GM12864 (cell line): Measurements from ENCODE around the gene MUL1.

ENCODE experiments used
- DNase-seq: peaks from one replicate; pipeline ENCODE4 v3.0.0-alpha.2; 2011; ENCODE audit warnings: low read depth
- H3K4me3 ChIP-seq: 2 replicates; pipeline ENCODE4 v1.5.1; 2011; ENCODE audit warnings: mild to moderate bottlenecking, low read depth, low read length, control low read depth
- CTCF ChIP-seq: IDR thresholded peaks from 2 replicates; pipeline ENCODE4 v1.5.1; 2011; ENCODE audit warnings: low read depth, mild to moderate bottlenecking, moderate library complexity, low read length, control low read depth, inconsistent platforms; ENCODE audit errors: missing control alignments

Gene MUL1

DNA sequence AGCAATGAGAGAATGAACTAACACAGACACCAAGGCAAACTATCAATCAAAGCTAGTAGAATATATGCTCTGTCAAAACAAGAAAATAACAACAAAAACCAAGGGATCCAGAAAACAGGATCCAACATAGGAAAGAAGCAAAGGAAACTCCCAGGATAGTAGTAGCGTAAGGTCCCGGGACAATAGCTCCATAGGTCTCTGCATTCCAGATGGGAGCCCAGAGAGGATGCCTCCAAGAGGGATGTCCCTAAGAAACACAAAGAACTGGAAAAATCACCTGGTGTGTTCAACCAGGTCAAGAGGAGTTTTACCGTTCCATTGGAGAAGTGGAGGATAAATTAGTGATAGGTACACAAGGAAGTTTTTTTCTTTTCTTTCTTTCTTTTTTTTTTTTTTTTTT is 38.7 kb upstream of the MUL1 start:
- TF ChIP-seq CTCF, result no peak
- no peak for DNase-seq
- no peak overlapping the region for H3K4me3 ChIP-seq

DNA sequence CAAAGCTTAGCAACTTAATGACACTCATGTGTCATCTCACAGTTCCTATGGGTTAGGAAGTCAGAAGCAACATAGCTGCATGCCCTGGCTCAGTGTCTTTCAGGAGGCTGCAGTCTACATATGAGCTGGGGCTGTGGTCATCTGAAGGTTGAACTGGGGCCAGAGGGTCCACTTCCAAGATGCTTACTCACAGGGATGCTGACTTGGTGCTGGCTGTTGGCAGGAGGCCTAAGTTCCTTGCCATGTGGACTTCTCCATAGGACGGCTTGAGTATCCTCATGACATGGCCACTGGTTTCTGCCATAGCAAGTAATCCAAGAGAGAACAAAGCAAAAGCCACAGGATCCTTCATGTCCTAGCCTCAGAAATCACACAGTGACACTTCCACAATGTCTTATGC is 32.3 kb upstream of the MUL1 start:
- no peak overlapping the region for H3K4me3 ChIP-seq
- no peak for DNase-seq
- no peak for TF ChIP-seq CTCF

DNA sequence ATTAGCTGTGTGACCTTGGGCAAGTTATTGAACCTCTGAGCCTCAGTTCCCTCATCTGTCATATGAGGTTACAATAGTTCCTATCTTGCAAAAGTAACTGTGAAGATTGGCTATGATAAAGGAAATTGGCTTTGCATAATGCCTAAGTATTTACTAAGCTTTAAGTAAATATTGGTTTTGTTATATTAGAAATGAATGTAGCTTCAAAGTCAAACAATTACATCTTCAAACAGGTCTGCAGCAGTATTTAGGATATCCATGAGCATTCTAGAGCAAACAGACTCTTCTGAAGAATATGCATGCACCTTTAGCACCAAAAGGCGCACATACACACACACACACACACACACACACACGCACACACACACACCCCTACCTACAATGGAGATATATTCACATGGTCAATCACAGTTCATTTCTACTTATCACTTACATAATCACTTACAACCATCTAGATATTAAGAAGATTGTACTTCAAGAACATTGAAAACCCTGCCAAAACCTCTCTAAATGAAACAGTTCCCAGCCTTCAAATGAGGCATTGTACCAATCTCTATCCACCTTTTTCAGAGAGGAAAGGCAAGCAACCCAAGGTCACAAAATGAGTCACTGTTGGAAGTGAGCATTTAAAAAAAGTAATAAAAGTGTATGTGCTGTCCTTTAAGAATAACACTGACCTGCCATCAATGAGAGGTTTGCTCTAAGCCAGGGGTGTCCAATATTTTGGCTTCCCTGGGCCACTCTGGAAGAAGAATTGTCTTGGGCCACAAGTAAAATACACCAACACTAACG is 31.0 kb upstream of the MUL1 start:
- no peak overlapping the region for H3K4me3 ChIP-seq
- no peak for TF ChIP-seq CTCF
- DNase-seq, result no peak

DNA sequence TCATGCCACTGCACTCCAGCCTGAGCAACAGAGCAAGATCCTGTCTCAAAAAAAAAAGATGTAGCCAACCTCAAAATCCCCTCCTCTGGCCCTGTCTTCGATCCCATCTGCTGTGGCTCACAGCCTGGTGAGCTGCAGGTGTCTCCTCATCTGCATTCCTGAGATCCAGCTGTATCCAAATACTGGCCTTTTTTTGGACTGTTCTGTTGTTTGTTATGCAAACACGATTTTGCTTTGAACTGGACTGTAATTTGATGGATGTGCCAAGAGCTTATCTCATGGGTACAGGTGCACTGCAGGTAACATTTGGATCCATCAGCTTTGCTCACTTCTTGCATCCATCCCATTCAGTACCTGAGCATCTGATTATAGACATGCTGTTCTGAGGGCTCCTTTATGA is 30.3 kb upstream of the MUL1 start:
- TF ChIP-seq CTCF, result no peak
- DNase-seq, result no peak
- H3K4me3 ChIP-seq, result no peak overlapping the region

DNA sequence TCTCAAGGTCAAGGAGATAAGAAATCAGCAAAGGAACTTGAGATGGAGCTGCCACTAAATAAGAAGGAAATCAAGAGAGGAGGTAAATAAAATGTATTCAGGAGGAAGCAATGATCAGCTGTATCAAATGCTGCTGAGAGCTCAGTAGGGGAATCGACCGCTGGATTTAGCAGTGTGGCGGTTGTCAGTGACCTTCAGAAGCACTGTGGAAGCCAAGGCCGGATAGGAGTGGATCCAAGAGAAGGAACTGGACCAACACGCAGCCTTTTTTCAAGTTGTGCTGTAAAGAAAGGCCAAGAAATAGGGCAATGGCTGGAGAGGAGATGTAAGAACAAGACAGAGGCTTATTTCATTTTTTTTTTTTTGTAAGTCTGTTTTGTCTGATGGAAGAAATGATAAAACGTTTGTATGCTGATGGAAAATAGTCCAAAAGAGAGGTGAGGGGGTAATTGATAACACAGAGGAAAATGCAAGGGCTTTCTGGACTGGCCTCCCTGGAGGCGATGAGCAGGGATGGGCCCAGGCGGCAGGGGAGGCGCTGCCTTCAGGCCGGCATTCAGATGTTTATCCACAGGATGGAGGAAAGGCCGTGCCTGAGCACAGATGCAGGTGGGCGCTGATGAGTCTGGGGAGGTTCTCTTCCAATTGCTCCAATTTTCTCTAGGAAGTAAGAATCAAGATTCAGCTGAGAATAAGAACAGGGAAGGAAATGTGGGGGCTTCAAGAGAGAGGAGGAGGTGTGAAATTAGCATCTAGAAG is 26.9 kb upstream of the MUL1 start:
- no peak for TF ChIP-seq CTCF
- DNase-seq, result no peak
- no peak overlapping the region for H3K4me3 ChIP-seq

DNA sequence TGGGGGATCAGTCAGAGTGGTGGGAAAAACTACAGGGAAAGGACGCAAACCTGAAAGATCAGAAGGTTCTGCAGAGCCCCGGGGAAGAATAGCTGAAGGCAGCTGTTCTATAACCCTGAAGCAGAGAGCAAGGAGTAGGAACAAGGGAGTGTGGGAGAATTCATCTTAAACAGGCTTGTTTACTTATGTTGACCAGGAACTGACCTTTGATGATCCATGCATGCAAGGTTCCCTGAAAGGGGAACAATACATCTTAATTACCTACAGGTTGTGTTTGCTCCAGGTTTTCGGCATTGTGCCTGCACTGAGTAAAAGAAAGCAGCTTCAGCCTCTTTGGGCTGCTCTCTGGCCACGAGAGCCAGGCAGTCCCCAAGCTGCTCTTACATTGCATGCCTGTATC is 25.7 kb upstream of the MUL1 start:
- TF ChIP-seq CTCF, result no peak
- H3K4me3 ChIP-seq, result no peak overlapping the region
- no peak for DNase-seq
